CD4-positive, alpha-beta T cell treated with Interferon alpha-2 for 1 hour (primary cell): ENCODE measurements around the gene TRIML2.
"Not testable (repeated sequence)": the region's sequence is repeated elsewhere in the genome, so short reads cannot be mapped to it uniquely, and the experiment has no call there.

Experiments
- DNase-seq, 2 donors: peaks; one replicate each; pipeline ENCODE4 v3.0.0-alpha.2; 2020 to 2022

The TRIML2 gene

DNA sequence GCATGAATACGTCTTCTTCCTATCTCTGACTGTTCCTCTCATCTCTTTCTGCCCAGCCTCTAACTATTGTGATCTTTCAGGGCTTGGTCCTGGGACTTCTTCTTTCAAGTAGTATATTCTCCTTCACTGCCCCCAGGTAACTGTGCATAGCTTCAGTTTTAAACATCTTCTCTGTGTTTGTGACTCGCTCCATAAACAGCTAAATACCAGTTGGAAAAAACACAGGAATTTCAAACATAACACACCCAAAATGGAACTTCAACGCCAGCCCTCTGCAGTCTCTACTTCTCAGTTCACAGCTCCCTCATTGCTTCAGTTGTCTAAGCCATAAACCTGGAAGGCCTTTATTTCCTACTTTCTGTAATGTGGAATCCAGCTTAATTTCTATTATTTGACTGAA is 16.6 kb downstream of the TRIML2 start:
- DNase-seq: no peak

DNA sequence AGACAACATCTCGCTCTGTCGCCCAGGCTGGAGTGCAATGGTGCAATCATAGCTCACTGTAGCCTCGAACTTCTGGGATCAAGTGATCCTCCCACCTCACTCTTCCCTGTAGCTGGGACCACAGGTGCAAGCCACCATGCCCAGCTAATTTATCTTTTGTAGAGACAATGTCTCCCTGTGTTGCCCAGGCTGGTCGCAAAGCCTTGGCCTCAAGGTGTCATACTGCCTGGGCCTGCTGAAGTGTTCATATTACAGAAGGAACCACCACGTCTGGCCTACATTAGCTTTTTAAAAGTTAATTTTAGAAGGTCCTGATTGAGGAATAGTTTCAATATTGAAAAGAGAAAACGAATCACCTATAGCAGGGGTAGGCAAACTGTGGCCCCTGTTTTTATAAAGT is 22.5 kb downstream of the TRIML2 start:
- no peak for DNase-seq

DNA sequence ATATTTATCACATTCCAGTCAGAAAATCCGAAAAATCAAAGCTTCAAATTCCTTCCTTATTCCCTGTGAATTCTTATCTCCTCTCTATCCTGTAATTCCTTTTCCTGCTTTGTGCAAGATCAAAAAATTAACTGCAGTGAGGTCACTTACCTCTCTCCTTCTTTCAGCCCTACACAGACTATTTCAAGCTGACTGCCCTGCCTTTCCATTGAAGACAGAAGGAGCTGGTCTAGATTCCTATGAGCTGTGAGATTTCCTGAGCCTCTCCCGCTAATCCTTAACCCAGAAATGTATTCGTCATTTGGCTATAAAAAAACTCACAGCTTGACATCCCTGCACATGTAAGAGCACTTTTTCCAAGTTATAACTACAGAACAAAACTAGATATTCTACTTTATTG is 26.6 kb downstream of the TRIML2 start:
- no peak for DNase-seq

DNA sequence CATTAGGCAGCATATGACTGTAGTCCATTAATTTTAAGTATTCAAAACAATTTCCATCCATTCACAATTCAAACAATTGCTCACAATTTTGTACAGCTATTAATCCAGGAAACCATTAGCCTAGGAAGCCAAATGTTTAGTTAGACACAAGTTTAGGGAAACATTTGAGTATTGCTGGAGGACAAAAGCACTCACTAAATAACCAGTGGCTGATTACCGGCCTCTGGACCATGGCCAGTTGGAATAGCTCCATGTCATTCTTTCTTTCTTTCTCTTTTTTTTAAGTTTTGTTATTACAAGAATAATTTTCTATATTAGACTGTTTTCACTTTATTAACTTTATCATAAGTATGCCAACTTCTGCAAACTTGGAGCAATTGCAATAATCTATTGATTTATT is 31.3 kb downstream of the TRIML2 start:
- no peak for DNase-seq

DNA sequence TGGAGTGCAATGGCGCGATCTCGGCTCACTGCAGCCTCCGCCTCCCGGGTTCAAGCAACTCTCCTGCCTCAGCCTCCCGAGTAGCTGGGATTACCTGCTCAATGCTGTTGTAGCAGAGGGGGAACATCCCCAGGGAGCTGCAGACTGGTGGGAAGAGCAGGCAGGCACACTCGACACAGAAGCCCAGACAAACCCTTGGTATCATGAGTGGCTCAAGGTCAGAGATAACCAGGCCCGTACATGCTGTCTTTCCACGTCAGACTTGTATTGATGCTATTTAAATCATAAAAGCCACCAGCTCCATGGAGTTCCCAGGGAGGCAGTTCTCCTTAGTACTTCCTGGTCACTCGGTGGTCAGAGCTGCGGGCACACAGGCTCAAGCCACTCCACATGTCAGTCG is 33.2 kb downstream of the TRIML2 start:
- no peak for DNase-seq

DNA sequence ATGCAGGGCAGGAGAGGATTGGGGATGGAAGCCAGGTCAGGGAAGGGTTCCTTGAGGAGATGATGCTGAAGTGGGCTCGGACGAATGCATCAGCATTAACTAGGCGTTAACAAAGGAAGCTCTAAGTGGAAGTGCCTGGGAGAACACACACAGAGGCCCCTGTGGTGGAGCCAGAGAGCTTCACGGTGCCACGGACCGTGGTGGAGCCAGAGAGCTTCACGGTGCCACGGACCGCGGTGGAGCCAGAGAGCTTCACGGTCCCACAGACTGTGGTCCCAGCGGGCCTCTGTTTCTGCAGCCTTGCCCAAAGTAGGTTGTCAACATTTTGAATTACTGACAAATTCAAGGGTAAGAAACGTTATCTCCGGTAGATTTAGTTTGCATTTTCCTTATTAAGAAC is 48.3 kb downstream of the TRIML2 start:
- DNase-seq: no peak

DNA sequence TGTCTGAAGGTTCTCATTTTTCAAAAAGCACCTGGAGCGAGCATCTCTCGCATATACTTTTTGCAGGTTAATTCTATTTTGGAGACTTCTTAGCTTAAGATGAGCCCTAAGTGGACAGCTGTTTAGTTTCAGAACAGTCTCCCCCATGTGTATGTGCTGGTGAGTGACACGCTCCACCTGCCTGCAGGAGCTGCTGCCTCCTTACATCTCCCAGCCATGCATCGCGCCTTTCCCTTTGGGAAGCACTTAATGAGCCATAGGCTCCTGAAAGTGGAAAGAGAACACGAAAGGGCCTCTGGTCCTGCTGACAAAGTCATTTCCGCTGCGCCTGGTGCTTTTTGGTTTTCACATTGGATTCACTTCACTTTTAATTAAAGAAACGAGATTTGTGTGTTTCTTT is 56.1 kb downstream of the TRIML2 start:
- DNase-seq: no peak

DNA sequence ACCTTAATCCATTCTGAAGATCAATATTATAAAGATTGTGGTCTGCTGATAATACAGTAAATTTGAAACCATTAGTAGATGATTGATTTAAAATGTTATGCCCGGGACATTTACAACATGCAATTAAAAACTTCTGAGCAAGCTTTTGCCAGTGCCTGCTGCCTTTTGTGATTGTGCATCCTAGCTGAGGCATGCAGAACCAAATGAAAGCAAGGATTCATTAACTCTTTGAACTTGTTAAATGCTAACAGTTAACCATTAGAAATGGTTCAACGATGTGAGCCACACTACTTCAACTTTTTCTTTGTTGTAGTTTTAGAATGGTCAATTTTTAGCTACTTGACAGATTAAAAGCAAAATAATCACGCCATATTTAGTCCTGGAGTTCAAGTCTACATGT is 62.7 kb downstream of the TRIML2 start:
- no peak for DNase-seq

DNA sequence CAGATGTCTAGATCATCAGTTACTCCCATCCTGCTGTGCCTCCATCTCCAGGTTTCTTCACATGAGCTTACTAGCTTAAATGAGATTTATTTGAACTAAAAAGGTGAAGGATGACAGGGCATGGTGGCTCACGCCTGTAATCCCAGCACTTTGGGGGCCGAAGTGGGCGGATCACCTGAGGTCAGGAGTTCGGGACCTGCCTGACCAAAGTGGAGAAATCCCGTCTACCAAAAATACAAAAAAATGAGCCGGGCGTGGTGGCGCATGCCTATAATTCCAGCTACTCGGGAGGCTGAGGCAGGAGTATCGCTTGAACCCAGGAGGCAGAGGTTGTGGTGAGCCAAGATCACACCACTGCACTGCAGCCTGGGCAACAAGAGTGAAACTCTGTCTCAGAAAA is 63.9 kb downstream of the TRIML2 start:
- DNase-seq: not testable (repeated sequence)

DNA sequence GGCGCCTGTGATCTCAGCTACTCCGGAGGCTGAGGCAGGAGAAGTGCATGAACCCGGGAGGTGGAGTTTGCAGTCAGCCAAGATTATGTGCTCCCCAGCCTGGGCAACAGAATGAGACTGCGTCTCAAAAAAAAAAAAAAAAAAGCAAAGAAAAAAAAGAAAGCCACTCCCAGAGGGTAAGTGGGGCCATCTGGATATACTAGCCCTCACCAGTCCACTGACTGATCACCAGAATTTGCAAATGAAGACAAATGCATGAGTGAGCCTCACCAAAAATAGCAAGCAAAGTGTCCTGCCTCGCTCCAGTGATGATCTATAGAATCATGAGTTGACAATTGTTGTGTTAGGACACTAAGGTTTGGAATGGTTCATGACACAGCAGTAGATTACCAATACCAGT is 66.2 kb downstream of the TRIML2 start:
- no peak for DNase-seq

DNA sequence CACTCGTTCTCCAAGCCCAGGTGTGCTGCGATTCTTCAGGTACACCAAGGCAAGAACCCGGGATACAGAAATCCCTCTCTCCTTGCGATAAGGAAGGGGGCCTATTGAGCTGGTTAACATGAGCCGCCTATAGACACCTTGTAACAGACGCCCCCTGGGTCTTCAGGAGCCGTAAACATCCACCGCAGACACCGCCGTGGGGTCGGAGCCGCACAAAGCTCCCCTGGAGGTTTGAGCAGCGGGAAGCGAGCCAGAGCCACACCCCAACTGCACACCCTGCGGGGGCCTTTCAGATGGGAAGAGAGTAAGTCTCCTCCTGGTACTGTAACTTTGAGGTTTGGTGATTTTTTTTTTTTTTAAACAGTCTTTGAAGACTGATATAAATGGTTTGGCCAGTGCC is 67.2 kb downstream of the TRIML2 start:
- DNase-seq: no peak

DNA sequence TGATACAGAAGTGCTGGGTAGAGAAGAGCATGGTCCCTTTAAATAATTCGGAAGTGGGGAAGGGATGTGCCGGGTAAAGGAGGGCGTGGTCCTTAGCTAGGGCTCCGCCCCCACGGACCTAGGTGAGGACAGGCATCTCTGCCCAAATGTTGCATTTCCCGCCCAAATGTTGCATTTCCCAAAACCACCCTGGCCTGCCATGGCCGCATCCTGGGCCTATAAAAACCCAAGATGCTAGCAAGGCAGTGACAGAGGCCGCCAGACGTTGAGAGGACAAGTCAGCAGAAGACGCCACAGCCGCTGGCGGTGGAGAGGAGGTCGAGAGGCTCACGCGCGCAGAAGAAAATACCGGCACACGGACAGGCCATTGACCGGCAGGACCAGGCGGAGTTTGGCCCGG is 67.7 kb downstream of the TRIML2 start:
- DNase-seq: no peak
